Breast epithelium (tissue), 3 donors: ENCODE measurements around the gene ENAM.

Source experiments
- CTCF ChIP-seq, 3 donors: fragments of 450-650 bp; IDR thresholded peaks; one replicate each; pipeline ENCODE4 v1.5.1; 2016 to 2017; ENCODE audit warnings: antibody characterized with exemption in 3 of 3, mild to moderate bottlenecking in 3 of 3, moderate library complexity in 3 of 3
- POLR2A ChIP-seq: fragments of 450-650 bp; IDR thresholded peaks from one replicate; pipeline ENCODE4 v1.6.1; 2016; ENCODE audit warnings: antibody characterized with exemption, mild to moderate bottlenecking, moderate library complexity

- TF ChIP-seq CTCF (IDR thresholded peaks at IDR 0.05): no peak
- TF ChIP-seq POLR2A: no peak
These were observed 45.6 kb downstream of the ENAM start for GRCh38 chr4:70674191-70674590.
